NT2/D1 (cell line): ENCODE results near the gene SRSF7.

Experiments
- SUZ12 ChIP-seq: IDR thresholded peaks from 2 replicates; pipeline ENCODE4 v1.6.1; 2011; ENCODE audit not compliant: insufficient read length, insufficient read depth; ENCODE audit errors: extremely low read depth
- YY1 ChIP-seq: IDR thresholded peaks from 2 replicates; pipeline ENCODE4 v1.6.1; 2011; ENCODE audit not compliant: insufficient read length, insufficient read depth

DNA sequence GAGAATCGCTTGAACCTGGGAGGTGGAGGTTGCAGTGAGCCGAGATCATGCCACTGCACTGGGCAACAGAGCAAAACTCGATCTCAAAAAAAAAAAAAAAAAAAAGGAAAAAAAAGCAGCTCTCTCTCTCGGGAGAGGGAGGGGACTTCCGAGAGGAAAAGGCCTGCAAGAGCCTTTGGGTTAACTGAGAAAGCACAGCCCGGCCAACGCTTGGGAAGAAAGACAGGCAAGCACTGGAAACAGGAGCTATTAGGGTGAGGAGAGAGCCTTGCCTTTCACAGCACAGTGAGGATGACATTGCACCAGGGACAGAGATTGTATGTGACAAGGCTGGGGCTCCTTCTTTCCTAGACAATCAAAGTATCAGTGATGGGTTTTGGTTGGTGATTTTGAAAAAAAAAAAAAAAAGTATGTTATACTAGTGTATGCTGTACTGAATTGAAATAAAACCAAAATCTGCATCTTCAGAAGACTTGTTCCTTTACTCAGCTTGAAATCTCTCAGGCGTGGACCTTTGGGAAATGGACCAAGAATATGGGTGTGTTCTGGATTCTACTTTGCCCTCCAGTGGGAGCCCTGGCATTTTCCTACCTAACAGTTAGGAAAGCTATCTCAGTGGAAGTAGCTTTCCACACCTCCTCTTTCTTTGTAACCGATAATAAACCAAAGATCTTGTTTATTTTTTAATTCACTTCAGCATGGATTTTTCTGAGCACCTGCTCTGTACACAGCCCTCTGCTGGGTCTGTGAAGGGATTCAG is 16.7 kb downstream of the SRSF7 start:
- no peak for TF ChIP-seq YY1
- no peak for TF ChIP-seq SUZ12
